Hematopoietic multipotent progenitor cell (in vitro differentiated cells): ENCODE measurements around the gene UQCR10. TPM values are rescaled to one million over a fixed set of nuclear protein-coding genes. Genes with fewer than 3 reads are reported as not detected.

Experiments
- DNase-seq, 3 donors: peaks; one replicate each; pipeline ENCODE4 v3.0.0-alpha.2; 2011 to 2015; ENCODE audit warnings: low read depth in 2 of 3, low spot score in 2 of 3
- total RNA-seq: library from RNA; depleted of rRNA; stranded (reverse); fragments of >200 nt; gene quantifications from one replicate; pipeline ENCODE4 v1.2.3, GENCODE V29; 2012

The UQCR10 gene
- total RNA-seq, result 83.7 TPM

GRCh38 chr22:29767171-29768051 lies at the start of gene UQCR10:
Gene UQCR10, plus strand, starts transcription at chr22:29767369. Its CDS starts 30 bp downstream, at chr22:29767399.
- peak; percentile 90 to 96 (median 91) for DNase-seq

GRCh38 chr22:29717789-29718188 lies 49.4 kb upstream of the UQCR10 start:
- DNase-seq, result no peak

GRCh38 chr22:29718949-29719898 lies 47.9 kb upstream of the UQCR10 start:
- no peak for DNase-seq

- DNase-seq, result no peak
Observed at GRCh38 chr22:29719899-29720645, 47.1 kb upstream of the UQCR10 start, which contains the start of gene CABP7. Gene CABP7, plus strand, starts transcription at chr22:29720003. Its CDS starts 422 bp downstream, at chr22:29720425.

- no peak for DNase-seq
Observed at GRCh38 chr22:29720811-29721323, 46.3 kb upstream of the UQCR10 start.

- no peak for DNase-seq
Observed at GRCh38 chr22:29722151-29722550, 45.0 kb upstream of the UQCR10 start.

- DNase-seq, result no peak
Observed at GRCh38 chr22:29722587-29722986, 44.6 kb upstream of the UQCR10 start.

- DNase-seq, result no peak
Observed at GRCh38 chr22:29723766-29724165, 43.4 kb upstream of the UQCR10 start.

GRCh38 chr22:29724843-29725242 lies 42.3 kb upstream of the UQCR10 start:
- DNase-seq, result no peak

GRCh38 chr22:29726106-29726505 lies 41.1 kb upstream of the UQCR10 start:
- DNase-seq, result no peak

- no peak for DNase-seq
Observed at GRCh38 chr22:29726512-29727130, 40.5 kb upstream of the UQCR10 start.

- peak in 2 of 3 donors; percentile 36 to 51 for DNase-seq
Observed at GRCh38 chr22:29727131-29727523, 40.0 kb upstream of the UQCR10 start.

GRCh38 chr22:29729161-29729560 lies 38.0 kb upstream of the UQCR10 start:
- DNase-seq, result no peak

- no peak for DNase-seq
Observed at GRCh38 chr22:29731058-29731850, 35.9 kb upstream of the UQCR10 start.

GRCh38 chr22:29732883-29733282 lies 34.3 kb upstream of the UQCR10 start:
- no peak for DNase-seq

- DNase-seq, result peak in 2 of 3 donors; percentile 94 to 95
Observed at GRCh38 chr22:29733362-29734201, 33.6 kb upstream of the UQCR10 start.

- DNase-seq, result no peak
Observed at GRCh38 chr22:29734406-29734805, 32.8 kb upstream of the UQCR10 start.

- DNase-seq, result no peak
Observed at GRCh38 chr22:29734838-29735237, 32.3 kb upstream of the UQCR10 start.
